T-cell (primary cell): ENCODE data around the gene DAPK2. TPM values are rescaled to one million over a fixed set of nuclear protein-coding genes. Genes with fewer than 3 reads are reported as not detected.

ENCODE experiments used
- ATAC-seq, 4 experiments: fragments of 200-7000 bp in 3 of 4; fragments of 150-1000 bp in 1 of 4; cut with Tn5 transposase; replicated peaks in 1 of 4; 1 replicate in 3 of 4; 2 replicates in 1 of 4; pipeline ENCODE4 v1.10.0; 2021; ENCODE audit warnings: moderate library complexity in 3 of 4, mild to moderate bottlenecking in 2 of 4, moderate number of reproducible peaks in 1 of 4
- CTCF ChIA-PET, 2 donors: fragments of 300-600 bp; sonication (Branson Sonifier 250); formaldehyde crosslinking; loops; one replicate each; lab custom pipeline; 2022; ENCODE audit warnings: antibody characterized with exemption in 2 of 2; lab: Charles Lee
- POLR2A ChIA-PET, 2 donors: fragments of 300-600 bp; sonication (Branson Sonifier 250); formaldehyde crosslinking; loops; one replicate each; lab custom pipeline; 2022; ENCODE audit warnings: antibody characterized with exemption in 2 of 2; lab: Charles Lee
- DNase-seq, 35 experiments: peaks; one replicate each; pipeline versions ENCODE4 v3.0.0 to v3.0.0-alpha.2; 2013 to 2023
- H3K27ac ChIP-seq: one replicate; pipeline ENCODE4 v1.5.1; 2013; ENCODE audit warnings: low read length
- H3K27me3 ChIP-seq, 2 experiments: replicated peaks in 1 of 2; 1 replicate in 1 of 2; 2 replicates in 1 of 2; pipeline versions ENCODE4 v1.6.1 to v1.7.0; 2013; ENCODE audit warnings: low read length in 1 of 2, mixed read lengths in 1 of 2; ENCODE audit not compliant: control insufficient read depth in 2 of 2, insufficient read depth in 2 of 2; ENCODE audit errors: extremely low read depth in 1 of 2
- H3K36me3 ChIP-seq, 2 donors: 1 replicate in 1 of 2; 2 replicates in 1 of 2; pipeline versions ENCODE4 v1.6.1 to v1.7.0; 2013; ENCODE audit warnings: low read length in 1 of 2; ENCODE audit not compliant: control insufficient read depth in 2 of 2, insufficient read depth in 1 of 2; ENCODE audit errors: extremely low read depth in 1 of 2
- H3K4me1 ChIP-seq, 2 experiments: 1 replicate in 1 of 2; 2 replicates in 1 of 2; pipeline versions ENCODE4 v1.6.1 to v1.7.0; 2013; ENCODE audit warnings: low read length in 2 of 2, mixed read lengths in 1 of 2; ENCODE audit not compliant: insufficient read depth in 2 of 2, control insufficient read depth in 1 of 2; ENCODE audit errors: extremely low read depth in 1 of 2
- H3K4me3 ChIP-seq, 2 donors: 1 replicate in 1 of 2; 2 replicates in 1 of 2; pipeline versions ENCODE4 v1.5.1 to v1.7.0; 2013; ENCODE audit warnings: mild to moderate bottlenecking in 2 of 2, low read length in 1 of 2, moderate library complexity in 1 of 2; ENCODE audit not compliant: control insufficient read depth in 1 of 2; ENCODE audit errors: extremely low read depth in 1 of 2
- H3K9me3 ChIP-seq: 2 replicates; pipeline ENCODE4 v1.7.0; 2013
- H3K27ac Mint-ChIP-seq, 2 donors: one replicate each; pipeline ENCODE4 v1.8.0; 2020 to 2021; ENCODE audit warnings: mild to moderate bottlenecking in 2 of 2, mixed read lengths in 2 of 2
- H3K27me3 Mint-ChIP-seq, 2 donors: one replicate each; pipeline ENCODE4 v1.8.0; 2021 to 2022; ENCODE audit warnings: mixed read lengths in 2 of 2
- H3K36me3 Mint-ChIP-seq: one replicate; pipeline ENCODE4 v1.8.0; 2021; ENCODE audit warnings: mixed read lengths
- H3K4me1 Mint-ChIP-seq, 3 donors: one replicate each; pipeline ENCODE4 v1.8.0; 2020 to 2022; ENCODE audit warnings: mixed read lengths in 3 of 3, mild to moderate bottlenecking in 1 of 3
- H3K4me3 Mint-ChIP-seq, 3 donors: one replicate each; pipeline ENCODE4 v1.8.0; 2020 to 2022; ENCODE audit warnings: mild to moderate bottlenecking in 3 of 3, mixed read lengths in 3 of 3, moderate library complexity in 3 of 3
- H3K9me3 Mint-ChIP-seq, 3 donors: one replicate each; pipeline ENCODE4 v1.8.0; 2020 to 2022; ENCODE audit warnings: mixed read lengths in 3 of 3
- WGBS: methylation state at CpG from one replicate; pipeline ENCODE4 v1.1.5; 2013; ENCODE audit warnings: missing lambda C conversion rate; ENCODE audit not compliant: insufficient coverage; 5-methylcytosine and 5-hydroxymethylcytosine counted together
- total RNA-seq, 35 experiments: library from RNA in 6 of 35; stranded (reverse) in 6 of 35; fragments of 120-200 nt in 1 of 35; gene quantifications; one replicate each; pipeline versions ENCODE4 v1.2.1 to v1.2.4 and lab custom pipeline; 2013 to 2026

Gene DAPK2
- total RNA-seq, 5 donors from 2014 or later (not counting 1 experiment from before 2014, with no cell fraction given) = 0.78 to 23.5 (median 6.1) TPM

GRCh38 chr15:63908991-63909390 lies 137.3 kb downstream of the DAPK2 start:
- DNase-seq = no peak
- Mint-ChIP-seq H3K36me3 (no peaks in the 10 kb centered on the region), H3K27me3 (no peaks in the 10 kb centered on the region), H3K27ac (no peak overlapping the region), H3K9me3 (no peaks in the 10 kb centered on the region), H3K4me1 (peaks cover 24 to 35% (median 31%) of the 10 kb centered on the region in 3 donors), H3K4me3 (no peak overlapping the region)
- Histone ChIP-seq H3K36me3 (no peaks in the 10 kb centered on the region), H3K4me1 (peaks cover 13 to 40% of the 10 kb centered on the region in 2 experiments), H3K27me3 (no peaks in the 10 kb centered on the region), H3K9me3 (no peaks in the 10 kb centered on the region), H3K27ac (no peak overlapping the region), H3K4me3 (no peak overlapping the region)
- CTCF ChIA-PET = no interaction called here
- no peak for ATAC-seq
- no CpG with 5 or more reads among the region's 2 CpGs for WGBS
- POLR2A ChIA-PET = interaction anchor here in 1 of 2 donors (0.7 kb wide), 1 partner anchor 170 kb away, joined by 8 read pairs; no protein-coding TSS in a partner anchor

GRCh38 chr15:63908281-63908680 lies 138.0 kb downstream of the DAPK2 start:
- no peak for ATAC-seq
- Mint-ChIP-seq H3K9me3 (no peaks in the 10 kb centered on the region), H3K27me3 (no peaks in the 10 kb centered on the region), H3K27ac (no peak overlapping the region), H3K4me3 (no peak overlapping the region), H3K4me1 (peaks cover 24 to 36% (median 31%) of the 10 kb centered on the region in 3 donors), H3K36me3 (no peaks in the 10 kb centered on the region)
- ChIA-PET CTCF (no interaction called here), POLR2A (no interaction called here)
- no peaks in the 10 kb centered on the region for H3K36me3 ChIP-seq
- 92% methylated on average over 1 of the region's 7 CpGs for WGBS
- H3K4me1 ChIP-seq = peaks cover 13 to 40% of the 10 kb centered on the region in 2 experiments
- no peak overlapping the region for H3K27ac ChIP-seq
- H3K27me3 ChIP-seq = no peaks in the 10 kb centered on the region
- DNase-seq = no peak
- H3K4me3 ChIP-seq = no peak overlapping the region
- no peaks in the 10 kb centered on the region for H3K9me3 ChIP-seq

GRCh38 chr15:63907521-63907920 lies 138.8 kb downstream of the DAPK2 start:
- Histone ChIP-seq H3K9me3 (no peaks in the 10 kb centered on the region), H3K4me3 (no peak overlapping the region), H3K4me1 (peaks cover 13 to 40% of the 10 kb centered on the region in 2 experiments), H3K27me3 (no peaks in the 10 kb centered on the region), H3K36me3 (no peaks in the 10 kb centered on the region), H3K27ac (no peak overlapping the region)
- ChIA-PET CTCF (interaction anchor here in 1 of 2 donors (0.5 kb wide), 1 partner anchor 41 kb away, joined by 4 read pairs; no protein-coding TSS in a partner anchor), POLR2A (interaction anchor here in 1 of 2 donors (0.7 kb wide), 1 partner anchor 55 kb away, joined by 8 read pairs; no protein-coding TSS in a partner anchor)
- 100% methylated on average over 3 of the region's 8 CpGs for WGBS
- no peaks in the 10 kb centered on the region for H3K36me3 Mint-ChIP-seq
- no peak for DNase-seq
- H3K27ac Mint-ChIP-seq = no peak overlapping the region
- no peak overlapping the region for H3K4me3 Mint-ChIP-seq
- no peak for ATAC-seq
- H3K27me3 Mint-ChIP-seq = no peaks in the 10 kb centered on the region
- no peaks in the 10 kb centered on the region for H3K9me3 Mint-ChIP-seq
- H3K4me1 Mint-ChIP-seq = peaks cover 24 to 36% (median 31%) of the 10 kb centered on the region in 3 donors

- H3K9me3 ChIP-seq = no peaks in the 10 kb centered on the region
- 80% methylated on average over 4 of the region's 4 CpGs for WGBS
- no peak overlapping the region for H3K4me3 ChIP-seq
- CTCF ChIA-PET = interaction anchor here in 1 of 2 donors (1.1 to 1.4 kb wide), 2 partner anchors 14 to 104 kb away, joined by 3 to 4 read pairs; no protein-coding TSS in a partner anchor
- peaks cover 24 to 34% (median 31%) of the 10 kb centered on the region in 3 donors for H3K4me1 Mint-ChIP-seq
- no peaks in the 10 kb centered on the region for H3K9me3 Mint-ChIP-seq
- H3K27ac ChIP-seq = peak overlapping the region; percentile 63
- peak overlapping the region in 1 of 3 donors; percentile 56 for H3K4me3 Mint-ChIP-seq
- no peaks in the 10 kb centered on the region for H3K36me3 ChIP-seq
- H3K27me3 ChIP-seq = no peaks in the 10 kb centered on the region
- peaks cover 13 to 40% of the 10 kb centered on the region in 2 experiments for H3K4me1 ChIP-seq
- H3K27ac Mint-ChIP-seq = peak overlapping the region; percentile 93
- peak; percentile 34 to 61 (median 55) for ATAC-seq
- no peaks in the 10 kb centered on the region for H3K36me3 Mint-ChIP-seq
- no peaks in the 10 kb centered on the region for H3K27me3 Mint-ChIP-seq
- POLR2A ChIA-PET = no interaction called here
- peak in 2 of 35 experiments; percentile 13 to 28 for DNase-seq
These were observed 140.1 kb downstream of the DAPK2 start for GRCh38 chr15:63906266-63906584.

GRCh38 chr15:63905558-63906265 lies 140.6 kb downstream of the DAPK2 start:
- Mint-ChIP-seq H3K9me3 (no peaks in the 10 kb centered on the region), H3K27me3 (no peaks in the 10 kb centered on the region), H3K4me3 (peak overlapping the region in 2 of 3 donors; percentile 9 to 56), H3K27ac (peak overlapping the region; percentile 93), H3K36me3 (no peaks in the 10 kb centered on the region), H3K4me1 (peaks cover 24 to 35% (median 31%) of the 10 kb centered on the region in 3 donors)
- Histone ChIP-seq H3K27me3 (no peaks in the 10 kb centered on the region), H3K4me1 (peaks cover 13 to 40% of the 10 kb centered on the region in 2 experiments), H3K36me3 (no peaks in the 10 kb centered on the region), H3K4me3 (peak overlapping the region in 1 of 2 donors; percentile 11), H3K27ac (peak overlapping the region; percentile 63), H3K9me3 (no peaks in the 10 kb centered on the region)
- CTCF ChIA-PET = interaction anchor here in 1 of 2 donors (1.1 to 1.4 kb wide), 2 partner anchors 14 to 105 kb away, joined by 3 to 4 read pairs; no protein-coding TSS in a partner anchor
- DNase-seq (peak in 3 of 35 experiments; percentile 5 to 54 (median 10)), ATAC-seq (peak; percentile 72 to 91 (median 89))
- POLR2A ChIA-PET = no interaction called here
- 26% methylated on average over 5 of the region's 8 CpGs for WGBS

GRCh38 chr15:63905131-63905530 lies 141.2 kb downstream of the DAPK2 start:
- H3K9me3 Mint-ChIP-seq = no peaks in the 10 kb centered on the region
- H3K36me3 ChIP-seq = no peaks in the 10 kb centered on the region
- no peaks in the 10 kb centered on the region for H3K27me3 ChIP-seq
- ATAC-seq (no peak), DNase-seq (no peak)
- H3K4me3 Mint-ChIP-seq = no peak overlapping the region
- peak overlapping the region in 1 of 2 donors; percentile 93 for H3K27ac Mint-ChIP-seq
- ChIA-PET POLR2A (no interaction called here), CTCF (interaction anchor here in 1 of 2 donors (1.1 kb wide), 1 partner anchor 105 kb away, joined by 3 read pairs; no protein-coding TSS in a partner anchor)
- no peak overlapping the region for H3K4me3 ChIP-seq
- peak overlapping the region; percentile 63 for H3K27ac ChIP-seq
- H3K4me1 ChIP-seq = peaks cover 13 to 42% of the 10 kb centered on the region in 2 experiments
- H3K36me3 Mint-ChIP-seq = no peaks in the 10 kb centered on the region
- no peaks in the 10 kb centered on the region for H3K27me3 Mint-ChIP-seq
- 94% methylated on average over 4 of the region's 7 CpGs for WGBS
- no peaks in the 10 kb centered on the region for H3K9me3 ChIP-seq
- peaks cover 28 to 41% (median 34%) of the 10 kb centered on the region in 3 donors for H3K4me1 Mint-ChIP-seq
